GM19238 (cell line): ENCODE results near the gene SP140L.
"Not testable (repeated sequence)": the region's sequence is repeated elsewhere in the genome, so short reads cannot be mapped to it uniquely, and the experiment has no call there.

Experiments
- DNase-seq: peaks from one replicate; pipeline ENCODE4 v3.0.0; 2011; ENCODE audit warnings: low spot score; ENCODE audit not compliant: insufficient read length

The SP140L gene

DNA sequence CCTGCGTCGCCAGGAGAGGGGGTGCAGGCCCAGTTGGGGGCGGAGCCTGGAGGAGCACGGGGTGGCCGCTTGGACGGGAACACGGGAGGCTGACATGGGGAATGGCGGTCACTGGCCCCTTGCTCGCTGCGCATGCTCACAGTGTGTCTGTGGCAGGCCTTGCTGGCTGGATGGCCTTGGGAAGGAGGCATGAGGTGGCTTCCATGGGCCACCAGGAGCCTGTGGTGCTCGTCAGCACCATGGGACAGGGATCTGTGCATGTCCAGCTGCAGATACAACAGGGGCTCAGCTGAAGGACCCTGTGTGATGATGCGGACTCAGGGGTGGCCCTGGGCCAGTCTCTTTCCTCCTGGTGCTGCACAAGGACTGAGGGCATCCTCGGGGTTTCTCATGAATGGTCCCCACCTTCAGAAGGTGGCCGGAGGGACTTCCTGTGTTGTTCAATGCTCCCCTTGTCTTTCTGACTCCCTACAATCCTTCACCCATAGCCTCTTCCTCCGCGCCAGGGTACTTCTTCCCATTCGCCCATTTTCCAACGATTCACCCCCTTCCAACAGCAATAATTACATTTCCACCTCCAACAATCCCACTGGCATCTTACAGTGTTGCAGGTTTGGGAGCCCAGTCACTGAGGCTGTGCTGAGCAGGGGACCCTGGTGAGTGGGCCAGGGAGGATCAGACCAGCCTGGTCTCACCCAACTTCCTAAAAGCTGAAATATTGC is 3.4 kb upstream of the SP140L start:
- no peak for DNase-seq

DNA sequence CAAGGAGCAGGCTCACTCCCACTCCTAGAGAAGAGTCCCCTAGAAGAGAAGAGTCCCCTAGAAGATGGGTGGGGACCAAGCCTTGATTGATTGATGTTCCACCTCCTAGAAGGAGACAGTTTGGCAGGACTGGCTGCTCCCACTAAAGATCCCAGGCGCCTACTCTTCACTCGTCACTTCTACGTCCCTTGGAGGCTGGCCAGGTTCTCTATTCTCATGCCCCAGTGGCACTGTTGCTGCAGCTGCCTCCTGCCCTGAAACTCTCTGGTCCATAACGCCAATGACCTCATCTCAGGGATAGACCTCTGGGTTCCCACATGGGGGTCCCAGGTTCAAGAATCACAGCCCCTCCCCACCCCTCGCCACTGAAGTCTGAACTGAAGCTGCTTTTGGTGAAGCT is 2.5 kb upstream of the SP140L start:
- DNase-seq = no peak

DNA sequence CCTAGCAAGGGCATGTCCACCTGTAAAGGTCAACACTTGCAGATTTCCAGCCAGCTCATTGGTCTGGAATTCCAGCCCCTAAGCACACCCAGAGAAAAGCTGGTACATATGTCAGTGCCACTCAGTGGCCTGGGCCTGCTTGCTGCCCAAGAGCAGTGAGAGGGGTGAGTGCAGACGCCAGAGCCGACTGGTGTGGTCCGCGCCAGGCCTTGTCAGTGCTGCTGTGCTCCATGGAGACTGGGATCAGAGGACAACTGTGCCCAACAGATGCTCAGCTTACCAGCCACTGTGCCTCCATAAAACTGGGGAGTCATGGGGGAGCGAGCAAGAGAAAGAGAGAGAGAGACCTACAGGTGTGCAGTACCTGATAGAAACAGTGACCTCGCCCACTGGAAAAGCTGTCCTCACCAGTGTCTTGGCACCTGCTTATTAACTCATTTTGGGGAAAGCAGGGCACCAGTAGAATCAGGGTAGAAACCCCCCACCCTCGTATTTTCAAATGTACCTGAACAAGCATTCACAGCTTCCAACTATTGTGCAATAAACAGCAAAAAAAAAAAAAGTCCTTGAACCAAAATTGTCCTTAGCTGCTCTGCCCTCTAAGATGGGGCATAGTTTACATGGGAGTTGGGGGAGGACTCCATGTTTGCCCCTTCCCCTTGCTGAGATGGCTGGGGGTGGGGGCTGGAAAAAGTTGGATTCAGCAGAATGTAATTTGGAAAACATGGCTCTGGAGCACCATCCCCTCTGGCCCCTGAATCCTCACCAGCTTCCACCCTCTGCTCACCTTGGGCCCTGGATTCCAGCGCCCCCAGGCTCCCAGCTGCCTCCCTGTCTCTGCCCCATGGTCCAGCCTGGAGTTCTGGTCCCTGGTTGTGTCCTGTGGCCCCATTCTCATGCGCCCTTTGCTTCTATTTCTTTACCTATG is 1.4 kb upstream of the SP140L start:
- DNase-seq = no peak

GRCh38 chr2:230327418-230328154 is 593 bp downstream of the SP140L start:
- no peak for DNase-seq

- no peak for DNase-seq
These were observed 1.1 kb downstream of the SP140L start for GRCh38 chr2:230328155-230328458.

DNA sequence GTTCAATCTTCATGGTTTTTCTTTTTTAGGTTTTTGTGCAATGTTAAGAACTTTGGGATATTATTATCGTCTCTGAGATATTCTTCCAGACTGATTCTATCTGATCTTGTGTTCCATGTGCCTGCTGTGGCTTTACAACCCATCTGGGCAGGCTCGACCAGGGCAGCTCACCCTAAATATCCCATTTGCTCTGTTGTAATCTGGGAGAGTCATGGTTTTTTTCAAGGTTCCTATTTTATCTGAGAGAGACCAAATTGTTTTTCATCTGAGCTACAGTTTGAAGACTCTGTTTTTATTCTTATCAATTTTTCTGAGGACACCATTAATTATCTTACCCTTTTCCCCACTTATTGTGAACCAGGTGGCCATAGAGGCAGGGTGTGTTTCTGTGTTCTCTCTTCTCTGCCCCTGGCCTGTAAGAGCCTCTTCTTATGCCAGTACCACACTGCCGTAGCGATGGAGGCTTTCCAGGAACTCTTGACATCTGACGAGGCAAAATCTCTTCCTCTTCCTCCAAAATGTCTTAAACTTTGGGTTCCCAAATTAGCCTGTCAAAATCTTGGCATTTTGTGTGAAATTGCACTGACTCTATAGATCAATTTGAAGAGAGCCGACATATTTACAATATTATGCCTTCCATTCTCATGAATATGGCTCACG is 3.1 kb downstream of the SP140L start:
- no peak for DNase-seq

DNA sequence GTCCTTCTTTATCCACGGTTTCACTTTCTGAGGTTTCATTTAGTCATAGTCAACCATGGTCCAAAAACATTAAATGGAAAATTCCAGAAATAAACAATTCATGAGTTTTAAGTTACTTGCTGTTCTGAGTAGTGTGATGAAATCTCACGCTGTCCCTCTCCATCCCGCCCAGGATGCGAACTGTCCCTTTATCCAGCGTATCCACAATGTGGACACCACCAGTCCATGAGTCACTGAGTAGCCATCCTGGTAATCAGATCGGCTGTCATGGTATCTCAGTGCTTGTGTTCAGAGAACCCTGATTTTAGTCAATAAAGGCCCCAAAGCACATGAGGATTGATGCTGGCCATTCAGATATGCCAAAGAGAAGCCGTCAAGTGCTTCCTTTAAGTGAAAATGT is 3.7 kb downstream of the SP140L start:
- no peak for DNase-seq

DNA sequence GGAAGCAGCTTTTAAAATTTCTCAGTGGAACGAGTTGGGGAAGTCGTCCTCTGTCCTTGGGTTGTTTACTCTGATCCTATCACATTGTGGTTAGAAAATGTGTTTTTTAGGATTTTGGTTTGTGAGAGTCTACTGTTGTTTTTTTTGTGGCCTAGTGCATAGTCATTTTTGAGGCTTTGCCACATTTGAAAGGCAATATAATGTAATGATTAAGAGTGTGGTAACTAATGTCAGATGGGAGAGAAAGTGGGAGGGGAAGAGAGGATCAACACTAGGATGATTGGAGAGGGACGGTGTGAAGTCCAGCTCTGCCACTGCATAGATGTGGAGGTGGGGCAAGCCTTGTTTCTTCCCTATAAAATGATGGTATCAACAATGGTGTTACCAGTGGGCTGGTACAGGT is 8.5 kb downstream of the SP140L start:
- DNase-seq = no peak

GRCh38 chr2:230335864-230336506 is 9.0 kb downstream of the SP140L start:
- no peak for DNase-seq

DNA sequence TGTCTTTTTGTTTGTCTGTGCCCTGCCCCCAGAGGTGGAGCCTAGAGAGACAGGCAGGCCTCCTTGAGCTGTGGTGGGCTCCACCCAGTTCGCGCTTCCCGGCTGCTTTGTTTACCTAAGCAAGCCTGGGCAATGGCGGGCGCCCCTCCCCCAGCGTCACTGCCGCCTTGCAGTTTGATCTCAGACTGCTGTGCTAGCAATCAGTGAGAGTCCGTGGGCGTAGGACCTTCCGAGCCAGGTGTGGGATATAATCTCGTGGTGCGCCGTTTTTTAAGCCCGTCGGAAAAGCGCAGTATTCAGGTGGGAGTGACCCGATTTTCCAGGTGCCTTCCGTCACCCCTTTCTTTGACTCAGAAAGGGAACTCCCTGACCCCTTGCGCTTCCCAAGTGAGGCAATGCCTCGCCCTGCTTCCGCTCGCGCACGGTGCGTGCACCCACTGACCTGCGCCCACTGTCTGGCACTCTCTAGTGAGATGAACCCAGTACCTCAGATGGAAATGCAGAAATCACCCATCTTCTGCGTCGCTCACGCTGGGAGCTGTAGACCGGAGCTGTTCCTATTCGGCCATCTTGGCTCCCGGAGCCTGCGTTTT is 15.0 kb downstream of the SP140L start:
- not testable (repeated sequence) for DNase-seq

DNA sequence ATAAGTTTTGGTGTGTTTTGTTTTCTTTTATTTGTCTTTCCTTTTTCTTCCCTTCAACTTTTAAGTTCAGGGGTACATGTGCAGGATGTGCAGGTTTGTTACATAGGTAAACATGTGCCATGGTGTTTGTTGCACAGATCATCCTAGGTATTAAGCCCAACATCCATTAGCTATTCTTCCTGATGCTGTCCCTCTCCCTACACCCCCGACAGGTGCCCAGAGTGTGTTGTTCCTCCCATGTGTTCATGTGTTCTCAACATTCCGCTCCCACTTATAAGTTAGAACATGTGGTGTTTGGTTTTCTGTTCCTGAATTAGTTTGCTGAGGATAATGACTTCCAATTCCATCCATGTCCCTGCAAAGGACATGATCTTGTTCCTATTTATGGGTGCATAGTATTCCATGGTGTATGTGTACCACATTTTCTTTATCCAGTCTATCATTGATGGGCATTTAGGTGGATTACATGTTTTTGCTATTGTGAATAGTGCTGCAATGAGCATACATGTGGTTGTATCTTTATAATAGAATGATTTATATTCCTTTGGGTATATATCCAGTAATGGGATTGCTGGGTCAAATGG is 16.1 kb downstream of the SP140L start:
- not testable (repeated sequence) for DNase-seq

DNA sequence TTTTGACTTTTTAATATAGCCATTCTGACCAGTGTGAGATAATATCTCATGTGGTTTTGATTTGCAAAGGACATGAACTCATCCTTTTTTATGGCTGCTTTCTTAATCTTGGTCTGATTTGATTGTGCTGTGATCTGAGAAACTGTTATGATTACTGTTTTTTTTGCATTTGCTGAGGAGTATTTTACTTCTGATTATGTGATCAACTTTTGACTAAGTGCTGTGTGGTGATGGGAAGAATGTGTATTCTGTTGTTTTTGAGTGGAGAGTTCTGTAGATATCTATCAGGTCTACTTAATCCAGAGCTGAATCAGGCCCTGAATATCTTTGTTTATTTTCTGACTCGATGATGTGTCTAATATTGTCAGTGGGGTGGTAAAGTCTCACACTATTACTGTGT is 16.8 kb downstream of the SP140L start:
- DNase-seq = no peak

GRCh38 chr2:230346465-230346864 is 19.5 kb downstream of the SP140L start:
- no peak for DNase-seq

- DNase-seq = no peak
These were observed 20.0 kb downstream of the SP140L start for GRCh38 chr2:230346921-230347533.

- no peak for DNase-seq
These were observed 20.8 kb downstream of the SP140L start for GRCh38 chr2:230347659-230348305.

DNA sequence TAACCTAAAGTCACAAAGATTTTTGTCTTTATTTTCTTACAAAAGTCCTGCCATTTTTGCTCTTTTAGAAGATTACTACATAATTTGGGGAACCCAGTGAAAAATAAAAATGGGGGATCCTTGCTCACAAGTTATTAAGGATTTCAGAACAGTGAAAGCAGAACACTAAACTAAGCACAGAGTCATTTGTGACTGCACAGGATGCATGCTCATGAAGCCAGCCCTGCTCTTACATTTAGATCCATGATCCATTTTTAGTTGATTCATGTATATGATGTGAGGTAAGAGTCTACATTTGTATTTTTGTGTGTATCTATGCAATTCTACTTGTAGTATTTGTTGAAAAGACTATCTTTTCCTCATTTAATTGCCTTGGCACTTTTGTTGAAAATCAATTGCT is 21.8 kb downstream of the SP140L start:
- DNase-seq = no peak

DNA sequence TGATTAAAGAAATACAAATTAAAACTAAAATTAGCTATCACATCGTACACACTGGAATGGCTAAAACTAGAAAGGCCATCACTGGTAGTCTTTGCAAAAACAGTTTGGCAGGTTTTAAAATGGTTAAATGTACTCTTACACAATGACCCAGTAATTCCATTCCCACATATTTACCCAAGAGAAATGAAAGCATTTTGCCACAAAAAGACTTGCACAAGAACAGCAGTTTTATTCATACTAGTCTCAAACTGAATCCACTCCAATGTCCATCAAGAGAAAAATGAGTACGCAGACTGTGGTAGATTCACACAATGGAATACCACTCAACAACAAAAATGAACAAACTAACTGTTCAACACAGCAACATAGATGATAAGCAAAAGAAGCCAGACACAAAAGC is 29.1 kb downstream of the SP140L start:
- DNase-seq = no peak

GRCh38 chr2:230358305-230358704 is 31.3 kb downstream of the SP140L start:
- DNase-seq = no peak

DNA sequence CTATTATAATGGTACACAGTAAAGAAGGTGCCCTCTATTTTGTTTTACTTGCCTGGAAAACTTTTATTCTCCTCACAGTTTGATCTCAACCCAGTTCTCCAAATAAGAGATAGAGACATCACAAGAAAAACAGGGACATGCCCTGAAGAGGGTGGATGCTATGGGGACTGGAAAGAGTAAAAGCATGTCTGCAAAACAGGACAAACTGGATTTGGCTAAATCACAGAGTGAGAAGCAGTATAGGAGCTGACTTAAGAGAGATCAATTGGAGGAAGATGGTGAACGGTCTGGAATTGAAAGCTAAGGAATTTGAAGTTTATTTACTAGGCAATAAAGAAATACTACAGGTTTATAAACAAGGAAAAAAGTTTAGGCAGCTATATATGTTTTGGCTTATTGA is 33.0 kb downstream of the SP140L start:
- DNase-seq = no peak
